H7 (cell line): ENCODE results near the gene RAB24. TPM values are rescaled to one million over a fixed set of nuclear protein-coding genes. Genes with fewer than 3 reads are reported as not detected.
A peak's percentile ranks its signal among the peaks of the same experiment; 100 is the strongest.

Experiments
- DNase-seq: peaks from one replicate; pipeline ENCODE4 v3.0.0; 2012
- H3K27me3 ChIP-seq: 2 replicates; pipeline ENCODE4 v1.6.0; 2011; ENCODE audit warnings: mild to moderate bottlenecking, low read length; ENCODE audit not compliant: control insufficient read depth, insufficient read depth
- H3K36me3 ChIP-seq: replicated peaks from 2 replicates; pipeline ENCODE4 v1.5.1; 2011; ENCODE audit warnings: low read length; ENCODE audit not compliant: control insufficient read depth, insufficient read depth
- H3K4me3 ChIP-seq: 2 replicates; pipeline ENCODE4 v1.5.1; 2011; ENCODE audit warnings: low read depth, mild to moderate bottlenecking, control low read depth, low read length, moderate library complexity; ENCODE audit not compliant: insufficient read depth
- total RNA-seq: library from RNA; depleted of rRNA; stranded (reverse); fragments of >200 nt; shearing (Covaris generic); gene quantifications from 2 replicates; pipeline ENCODE4 v1.2.3, GENCODE V29; 2014

RAB24 gene
- total RNA-seq, 1 experiment from 2014 or later, result 25.4 TPM

- Histone ChIP-seq H3K27me3 (no peaks in the 10 kb centered on the region), H3K36me3 (no peaks in the 10 kb centered on the region; the same call in 1 of the 2 replicates), H3K4me3 (no peak overlapping the region)
- DNase-seq, result peak; percentile 43
These were observed 22.4 kb upstream of the RAB24 start for GRCh38 chr5:177325868-177326381.

- Histone ChIP-seq H3K27me3 (no peaks in the 10 kb centered on the region), H3K4me3 (no peak overlapping the region), H3K36me3 (no peaks in the 10 kb centered on the region)
- DNase-seq, result no peak
These were observed 17.4 kb upstream of the RAB24 start for GRCh38 chr5:177320879-177321278.

GRCh38 chr5:177319913-177320588 lies 16.5 kb upstream of the RAB24 start:
- no peak for DNase-seq
- H3K36me3 ChIP-seq, result no peaks in the 10 kb centered on the region
- H3K27me3 ChIP-seq, result no peaks in the 10 kb centered on the region
- no peak overlapping the region for H3K4me3 ChIP-seq

- DNase-seq, result peak; percentile 86
These were observed 14.4 kb upstream of the RAB24 start for GRCh38 chr5:177317959-177318377.

GRCh38 chr5:177316005-177316404 lies 12.5 kb upstream of the RAB24 start:
- H3K36me3 ChIP-seq, result no peaks in the 10 kb centered on the region
- no peaks in the 10 kb centered on the region for H3K27me3 ChIP-seq
- no peak overlapping the region for H3K4me3 ChIP-seq
- no peak for DNase-seq

More at GRCh38 chr5:177317959-177318377, 14.4 kb upstream of the RAB24 start:
- H3K27me3 ChIP-seq, result no peaks in the 10 kb centered on the region
- no peaks in the 10 kb centered on the region for H3K36me3 ChIP-seq
- no peak overlapping the region for H3K4me3 ChIP-seq

- Histone ChIP-seq H3K36me3 (no peaks in the 10 kb centered on the region), H3K27me3 (no peaks in the 10 kb centered on the region), H3K4me3 (no peak overlapping the region)
- no peak for DNase-seq
These were observed 11.9 kb upstream of the RAB24 start for GRCh38 chr5:177315411-177315810.

GRCh38 chr5:177314376-177315342 lies 11.1 kb upstream of the RAB24 start:
- Histone ChIP-seq H3K27me3 (no peaks in the 10 kb centered on the region), H3K36me3 (no peaks in the 10 kb centered on the region), H3K4me3 (no peak overlapping the region)
- DNase-seq, result no peak

GRCh38 chr5:177313561-177314259 lies 10.2 kb upstream of the RAB24 start:
- no peak overlapping the region for H3K4me3 ChIP-seq
- no peaks in the 10 kb centered on the region for H3K27me3 ChIP-seq
- H3K36me3 ChIP-seq, result no peaks in the 10 kb centered on the region; the same call in 1 of the 2 replicates
- no peak for DNase-seq

- Histone ChIP-seq H3K36me3 (no peaks in the 10 kb centered on the region; the same call in 1 of the 2 replicates), H3K4me3 (peak overlapping the region; percentile 36), H3K27me3 (no peaks in the 10 kb centered on the region)
- DNase-seq, result peak; percentile 72
These were observed 9.2 kb upstream of the RAB24 start for GRCh38 chr5:177312649-177313181.

GRCh38 chr5:177311723-177312648 lies 8.5 kb upstream of the RAB24 start, which contains the start of gene MXD3:
MXD3 (minus strand) TSS chr5:177311898; CDS start chr5:177311830, 68 bp downstream.
- peak; percentile 99 for DNase-seq
- Histone ChIP-seq H3K36me3 (no peaks in the 10 kb centered on the region; the same call in 1 of the 2 replicates), H3K27me3 (no peaks in the 10 kb centered on the region), H3K4me3 (peak within 1 kb of the TSS; percentile 63)

- Histone ChIP-seq H3K4me3 (peak overlapping the region; percentile 63), H3K27me3 (no peaks in the 10 kb centered on the region), H3K36me3 (peaks cover 6% of the 10 kb centered on the region)
- peak; percentile 72 for DNase-seq
These were observed 7.8 kb upstream of the RAB24 start for GRCh38 chr5:177311392-177311722.

GRCh38 chr5:177310757-177311391 lies 7.4 kb upstream of the RAB24 start:
- Histone ChIP-seq H3K27me3 (no peaks in the 10 kb centered on the region), H3K4me3 (peak overlapping the region; percentile 63), H3K36me3 (peaks cover 9% of the 10 kb centered on the region)
- peak; percentile 65 for DNase-seq

- no peaks in the 10 kb centered on the region for H3K27me3 ChIP-seq
- H3K4me3 ChIP-seq, result no peak overlapping the region
- DNase-seq, result no peak
- peaks cover 14% of the 10 kb centered on the region for H3K36me3 ChIP-seq
These were observed 6.8 kb upstream of the RAB24 start for GRCh38 chr5:177310332-177310731.
